Endothelial cell of hepatic sinusoid (primary cell): ENCODE results near the gene MYH14.
"Not testable (repeated sequence)": the region's sequence is repeated elsewhere in the genome, so short reads cannot be mapped to it uniquely, and the experiment has no call there.

Experiments used
- in situ Hi-C: cut with HindIII; loops from 2 replicates; pipeline ENCODE4 v1.10.0; 2017; ENCODE audit warnings: low sequenced_read_pairs

MYH14 gene

GRCh38 chr19:50329146-50329925 lies 125.9 kb downstream of the MYH14 start, which contains the start of gene KCNC3:
Gene KCNC3, minus strand, starts transcription at chr19:50329377. Its CDS starts 295 bp downstream, at chr19:50329082.
- in situ Hi-C loops: no loop called here

- in situ Hi-C loops: loop anchor here (5.0 kb wide), 1 partner anchor 48 kb away; no protein-coding TSS in a partner anchor
Observed at GRCh38 chr19:50329926-50330294, 126.5 kb downstream of the MYH14 start.

GRCh38 chr19:50330365-50331078 lies 127.1 kb downstream of the MYH14 start:
- in situ Hi-C loops: loop anchor here (5.0 kb wide), 1 partner anchor 48 kb away; no protein-coding TSS in a partner anchor

- in situ Hi-C loops: loop anchor here (5.0 kb wide), 1 partner anchor 49 kb away; no protein-coding TSS in a partner anchor
Observed at GRCh38 chr19:50331221-50331993, 128.0 kb downstream of the MYH14 start.

- in situ Hi-C loops: loop anchor here (5.0 kb wide), 1 partner anchor 50 kb away; no protein-coding TSS in a partner anchor
Observed at GRCh38 chr19:50331994-50332243, 128.5 kb downstream of the MYH14 start.

GRCh38 chr19:50332244-50333038 lies 129.0 kb downstream of the MYH14 start:
- in situ Hi-C loops: loop anchor here (5.0 kb wide), 1 partner anchor 50 kb away; no protein-coding TSS in a partner anchor

- in situ Hi-C loops: loop anchor here (5.0 kb wide), 1 partner anchor 51 kb away; no protein-coding TSS in a partner anchor
Observed at GRCh38 chr19:50333235-50333736, 129.9 kb downstream of the MYH14 start.

GRCh38 chr19:50333737-50334617 lies 130.6 kb downstream of the MYH14 start:
- in situ Hi-C loops: loop anchor here (5.0 kb wide), 1 partner anchor 52 kb away; no protein-coding TSS in a partner anchor

GRCh38 chr19:50334741-50335421 lies 131.5 kb downstream of the MYH14 start:
- in situ Hi-C loops: loop anchor here (5.0 kb wide), 1 partner anchor 53 kb away; no protein-coding TSS in a partner anchor

GRCh38 chr19:50337031-50337430 lies 133.6 kb downstream of the MYH14 start:
- in situ Hi-C loops: not testable (repeated sequence)

- in situ Hi-C loops: no loop called here
Observed at GRCh38 chr19:50340331-50340730, 136.9 kb downstream of the MYH14 start.

GRCh38 chr19:50341091-50341564 lies 137.7 kb downstream of the MYH14 start:
- in situ Hi-C loops: no loop called here

GRCh38 chr19:50344661-50345318 lies 141.4 kb downstream of the MYH14 start:
- in situ Hi-C loops: no loop called here

GRCh38 chr19:50347089-50347581 lies 143.7 kb downstream of the MYH14 start:
- in situ Hi-C loops: not testable (repeated sequence)

GRCh38 chr19:50349277-50350057 lies 146.0 kb downstream of the MYH14 start:
- in situ Hi-C loops: loop anchor here (10.0 kb wide), 1 partner anchor 125 kb away; the partner anchor contains the start of genes EMC10 and GARIN5A

GRCh38 chr19:50352242-50352641 lies 148.8 kb downstream of the MYH14 start:
- in situ Hi-C loops: loop anchor here (10.0 kb wide), 1 partner anchor 123 kb away; the partner anchor contains the start of genes EMC10 and GARIN5A

GRCh38 chr19:50353487-50353880 lies 150.1 kb downstream of the MYH14 start:
- in situ Hi-C loops: loop anchor here (10.0 kb wide), 1 partner anchor 121 kb away; the partner anchor contains the start of genes EMC10 and GARIN5A
